GM12878 (cell line): ENCODE measurements around the gene BARX2. TPM values are rescaled to one million over a fixed set of nuclear protein-coding genes. Genes with fewer than 3 reads are reported as not detected.

Source experiments
- ATAC-seq: fragments of 200-7000 bp; cut with Tn5 transposase; 3 replicates; pipeline ENCODE4 v1.9.1; 2020; ENCODE audit warnings: mild to moderate bottlenecking, moderate library complexity
- BruUV-seq: library from RNA; stranded (reverse); fragments of 400-500 nt; replicated peaks from 2 replicates; lab custom pipeline; 2021; lab: Mats Ljungman, UMichigan
- CTCF ChIA-PET: fragments of 300-600 bp; sonication (Branson Sonifier 250); formaldehyde crosslinking; extraction: SDS; loops from one replicate; lab custom pipeline; 2021; ENCODE audit warnings: inconsistent platforms; lab: Yijun Ruan, JAX
- POLR2A ChIA-PET: fragments of 350-600 bp; formaldehyde crosslinking; extraction: SDS; loops from one replicate; lab custom pipeline; 2021; ENCODE audit warnings: inconsistent platforms; lab: Charles Lee
- RAD21 ChIA-PET: fragments of 300-600 bp; sonication (Branson Sonifier 250); formaldehyde crosslinking; loops from one replicate; lab custom pipeline; 2023; ENCODE audit warnings: antibody characterized with exemption; ENCODE audit not compliant: unreplicated experiment; lab: Charles Lee
- SMC1A ChIA-PET: fragments of 300-600 bp; sonication (Branson Sonifier 250); formaldehyde crosslinking; loops from one replicate; lab custom pipeline; 2023; ENCODE audit not compliant: unreplicated experiment, uncharacterized antibody; lab: Charles Lee
- DNase-seq: peaks from one replicate; pipeline ENCODE4 v3.0.0-alpha.2; 2011; ENCODE audit warnings: low read depth, low spot score
- FAIRE-seq: peaks from 3 replicates; lab custom pipeline; 2011; peaks lifted over from hg19 to GRCh38; lab: Jason Lieb, UNC
- H2AFZ ChIP-seq: 2 replicates; pipeline ENCODE4 v1.6.0; 2011; ENCODE audit warnings: low read depth, low read length, control low read depth; ENCODE audit not compliant: control insufficient read depth
- H3K27ac ChIP-seq: 2 replicates; pipeline ENCODE4 v1.5.1; 2011; ENCODE audit warnings: control low read depth; ENCODE audit not compliant: control insufficient read depth, insufficient read depth
- H3K27me3 ChIP-seq, 2 experiments: replicated peaks in 1 of 2; 2 replicates each; pipeline versions ENCODE4 v1.6.0 to v1.6.1; 2011; ENCODE audit warnings: low read length in 1 of 2; ENCODE audit not compliant: control insufficient read depth in 2 of 2, insufficient read depth in 2 of 2
- H3K36me3 ChIP-seq, 2 experiments: 2 replicates each; pipeline ENCODE4 v1.5.1; 2011; ENCODE audit warnings: low read length in 1 of 2; ENCODE audit not compliant: control insufficient read depth in 2 of 2, insufficient read depth in 2 of 2
- H3K4me1 ChIP-seq: 2 replicates; pipeline ENCODE4 v1.6.1; 2011; ENCODE audit warnings: mild to moderate bottlenecking, low read length, moderate library complexity, mixed read lengths; ENCODE audit not compliant: control insufficient read depth, insufficient read depth
- H3K4me2 ChIP-seq: 2 replicates; pipeline ENCODE4 v1.6.0; 2011; ENCODE audit warnings: control low read depth; ENCODE audit not compliant: control insufficient read depth, insufficient read depth
- H3K4me3 ChIP-seq: fragments of 200-600 bp; sonication (generic); 2 replicates; pipeline ENCODE4 v1.5.1; 2016
- H3K79me2 ChIP-seq: 2 replicates; pipeline ENCODE4 v1.6.0; 2011; ENCODE audit warnings: low read length; ENCODE audit not compliant: control insufficient read depth, insufficient read depth
- H3K9ac ChIP-seq: 2 replicates; pipeline ENCODE4 v1.8.0; 2011; ENCODE audit warnings: low read length, control low read depth, mixed read lengths; ENCODE audit not compliant: control insufficient read depth, insufficient read depth
- H3K9me3 ChIP-seq: replicated peaks from 3 replicates; pipeline ENCODE4 v1.5.1; 2011; ENCODE audit warnings: mild to moderate bottlenecking, low read length; ENCODE audit not compliant: control insufficient read depth, insufficient read depth
- H4K20me1 ChIP-seq: 2 replicates; pipeline ENCODE4 v1.6.0; 2011; ENCODE audit not compliant: control insufficient read depth, insufficient read depth
- FOXK2 ChIP-seq: fragments of 450-650 bp; IDR thresholded peaks from 2 replicates; pipeline ENCODE4 v1.6.1; 2017; ENCODE audit warnings: mild to moderate bottlenecking, moderate library complexity
- JUND ChIP-seq: IDR thresholded peaks from 2 replicates; pipeline ENCODE4 v1.6.1; 2012; ENCODE audit warnings: low read depth, mild to moderate bottlenecking, low read length, improper control_type of control experiment, moderate library complexity
- KDM1A ChIP-seq: fragments of 200-600 bp; sonication (generic); IDR thresholded peaks from 2 replicates; pipeline ENCODE4 v1.6.1; 2016; ENCODE audit warnings: borderline replicate concordance
- LARP7 ChIP-seq: fragments of 450-650 bp; IDR thresholded peaks from 2 replicates; pipeline ENCODE4 v1.6.1; 2017; ENCODE audit warnings: mild to moderate bottlenecking
- MYC ChIP-seq: IDR thresholded peaks from 2 replicates; pipeline ENCODE4 v1.6.1; 2011; ENCODE audit warnings: mild to moderate bottlenecking, low read length, moderate library complexity, inconsistent platforms; ENCODE audit not compliant: insufficient read depth, insufficient replicate concordance, insufficient read length, severe bottlenecking
- PML ChIP-seq: IDR thresholded peaks from 2 replicates; pipeline ENCODE4 v1.6.1; 2012; ENCODE audit warnings: low read length, inconsistent platforms
- RAD51 ChIP-seq: fragments of 450-650 bp; IDR thresholded peaks from 2 replicates; pipeline ENCODE4 v1.6.1; 2016; ENCODE audit warnings: moderate library complexity, mild to moderate bottlenecking, inconsistent platforms
- SMAD1 ChIP-seq: fragments of 450-650 bp; IDR thresholded peaks from 2 replicates; pipeline ENCODE4 v1.6.1; 2018; ENCODE audit warnings: mild to moderate bottlenecking, low read depth; ENCODE audit not compliant: partially characterized antibody
- STAT1 ChIP-seq: fragments of 450-650 bp; conservative IDR thresholded peaks from 2 replicates; pipeline ENCODE4 v1.6.1; 2014; ENCODE audit warnings: antibody characterized with exemption, mild to moderate bottlenecking
- SUPT20H ChIP-seq: IDR thresholded peaks from 2 replicates; pipeline ENCODE4 v1.6.1; 2011; ENCODE audit warnings: low read depth, mild to moderate bottlenecking, low read length, moderate library complexity, borderline replicate concordance; ENCODE audit not compliant: control insufficient read depth
- TBL1XR1 ChIP-seq: IDR thresholded peaks from 2 replicates; pipeline ENCODE4 v1.6.1; 2012; ENCODE audit warnings: low read depth, low read length, improper control_type of control experiment
- ZNF24 ChIP-seq: fragments of 450-650 bp; IDR thresholded peaks from 2 replicates; pipeline ENCODE4 v1.6.1; 2017; ENCODE audit warnings: antibody characterized with exemption, mild to moderate bottlenecking
- WGBS: methylation state at CpG from one replicate; pipeline ENCODE4 v1.1.6; 2016; ENCODE audit warnings: low lambda C conversion rate; ENCODE audit not compliant: insufficient replicate concordance, insufficient coverage; ENCODE audit errors: missing lambda C conversion rate; 5-methylcytosine and 5-hydroxymethylcytosine counted together
- in situ Hi-C: fragments of 300-500 bp; cut with MboI; formaldehyde crosslinking; loops from 9 replicates; pipeline ENCODE4 v1.14.3; 2018; ENCODE audit warnings: mixed read lengths
- intact Hi-C: fragments of 100-400 bp; cut with micrococcal nuclease; formaldehyde crosslinking; loops from one replicate; pipeline ENCODE4 v1.14.2; 2022; ENCODE audit not compliant: unreplicated experiment
- polyA plus RNA-seq, 11 experiments: library from polyadenylated mRNA; depleted of rRNA in 4 of 11; unstranded in 6 of 11; stranded (reverse) in 5 of 11; fragments of >200 nt; fragmentation: Nextera tagmentation in 4 of 11; fragmentation: Illumina TruSeq in 1 of 11; extraction: Ambion mirVana in 4 of 11; extraction: Trizol in 1 of 11; gene quantifications; 1 replicate in 1 of 11; 2 replicates in 10 of 11; pipeline versions ENCODE4 v1.2.1 to v1.2.3, GENCODE V29; 2011 to 2016; ENCODE audit warnings: inconsistent platforms in 2 of 11, missing spikeins in 2 of 11, low read depth in 1 of 11
- total RNA-seq, 4 experiments: library from RNA; depleted of rRNA in 3 of 4; stranded (reverse); fragments of >200 nt in 3 of 4; fragmentation: Illumina TruSeq in 1 of 4; extraction: Trizol in 1 of 4; gene quantifications; 2 replicates each; pipeline versions ENCODE4 v1.2.1 to v1.2.3, GENCODE V29; 2013 to 2021
- TF ChIP-seq, protein P1 (sequence below): fragments of 450-650 bp; IDR thresholded peaks from 2 replicates; pipeline ENCODE4 v1.6.1; 2017; ENCODE audit warnings: mild to moderate bottlenecking, moderate library complexity
- TF ChIP-seq, protein P2 (sequence below): fragments of 450-650 bp; IDR thresholded peaks from 2 replicates; pipeline ENCODE4 v1.6.1; 2018; ENCODE audit warnings: mild to moderate bottlenecking, low read depth, moderate library complexity; ENCODE audit not compliant: partially characterized antibody
- TF ChIP-seq, protein P3 (sequence below): IDR thresholded peaks from 2 replicates; pipeline ENCODE4 v1.6.1; 2012; ENCODE audit warnings: low read length, inconsistent platforms

BARX2 gene
- total and polyA plus RNA-seq, 10 of the 15 experiments (the other 5 are each of a cell fraction or from before 2014, with no cell fraction given) = 0.07 to 0.84 TPM; not detected in 8

- no peak overlapping the region for H3K4me2 ChIP-seq
- POLR2A ChIA-PET = no interaction called here
- BruUV-seq = no TSS peak
- H3K4me3 ChIP-seq = no peak overlapping the region
- H3K4me1 ChIP-seq = no peaks in the 10 kb centered on the region
- H3K9ac ChIP-seq = no peak overlapping the region
- no peaks in the 10 kb centered on the region for H3K27me3 ChIP-seq
- intact Hi-C loops (no loop called here), in situ Hi-C loops (no loop called here)
- DNase-seq (no peak), FAIRE-seq (no peak), ATAC-seq (peak; percentile 32; the same call in 2 of the 3 replicates)
- no peak overlapping the region for H2AFZ ChIP-seq
- SMC1A ChIA-PET = interaction anchor here (0.8 kb wide), 1 partner anchor 19 kb away, joined by 3 read pairs; no protein-coding TSS in a partner anchor
- H3K27ac ChIP-seq = no peak overlapping the region
- CTCF ChIA-PET = no interaction called here
- WGBS = 3% methylated on average over 7 of the region's 7 CpGs
- H3K36me3 ChIP-seq = no peaks in the 10 kb centered on the region
- RAD21 ChIA-PET = no interaction called here
- no peaks in the 10 kb centered on the region for H3K79me2 ChIP-seq
- no peaks in the 10 kb centered on the region for H4K20me1 ChIP-seq
- H3K9me3 ChIP-seq = no peaks in the 10 kb centered on the region
- TF ChIP-seq SMAD1 (no peak), KDM1A (no peak), STAT1 (no peak), PML (no peak), SUPT20H (no peak), JUND (no peak), TBL1XR1 (no peak), MYC (no peak), LARP7 (no peak), RAD51 (no peak), FOXK2 (no peak), ZNF24 (no peak)
- TF ChIP-seq, protein P1, sequence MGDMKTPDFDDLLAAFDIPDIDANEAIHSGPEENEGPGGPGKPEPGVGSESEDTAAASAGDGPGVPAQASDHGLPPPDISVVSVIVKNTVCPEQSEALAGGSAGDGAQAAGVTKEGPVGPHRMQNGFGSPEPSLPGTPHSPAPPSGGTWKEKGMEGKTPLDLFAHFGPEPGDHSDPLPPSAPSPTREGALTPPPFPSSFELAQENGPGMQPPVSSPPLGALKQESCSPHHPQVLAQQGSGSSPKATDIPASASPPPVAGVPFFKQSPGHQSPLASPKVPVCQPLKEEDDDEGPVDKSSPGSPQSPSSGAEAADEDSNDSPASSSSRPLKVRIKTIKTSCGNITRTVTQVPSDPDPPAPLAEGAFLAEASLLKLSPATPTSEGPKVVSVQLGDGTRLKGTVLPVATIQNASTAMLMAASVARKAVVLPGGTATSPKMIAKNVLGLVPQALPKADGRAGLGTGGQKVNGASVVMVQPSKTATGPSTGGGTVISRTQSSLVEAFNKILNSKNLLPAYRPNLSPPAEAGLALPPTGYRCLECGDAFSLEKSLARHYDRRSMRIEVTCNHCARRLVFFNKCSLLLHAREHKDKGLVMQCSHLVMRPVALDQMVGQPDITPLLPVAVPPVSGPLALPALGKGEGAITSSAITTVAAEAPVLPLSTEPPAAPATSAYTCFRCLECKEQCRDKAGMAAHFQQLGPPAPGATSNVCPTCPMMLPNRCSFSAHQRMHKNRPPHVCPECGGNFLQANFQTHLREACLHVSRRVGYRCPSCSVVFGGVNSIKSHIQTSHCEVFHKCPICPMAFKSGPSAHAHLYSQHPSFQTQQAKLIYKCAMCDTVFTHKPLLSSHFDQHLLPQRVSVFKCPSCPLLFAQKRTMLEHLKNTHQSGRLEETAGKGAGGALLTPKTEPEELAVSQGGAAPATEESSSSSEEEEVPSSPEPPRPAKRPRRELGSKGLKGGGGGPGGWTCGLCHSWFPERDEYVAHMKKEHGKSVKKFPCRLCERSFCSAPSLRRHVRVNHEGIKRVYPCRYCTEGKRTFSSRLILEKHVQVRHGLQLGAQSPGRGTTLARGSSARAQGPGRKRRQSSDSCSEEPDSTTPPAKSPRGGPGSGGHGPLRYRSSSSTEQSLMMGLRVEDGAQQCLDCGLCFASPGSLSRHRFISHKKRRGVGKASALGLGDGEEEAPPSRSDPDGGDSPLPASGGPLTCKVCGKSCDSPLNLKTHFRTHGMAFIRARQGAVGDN = no peak
- TF ChIP-seq, protein P2, sequence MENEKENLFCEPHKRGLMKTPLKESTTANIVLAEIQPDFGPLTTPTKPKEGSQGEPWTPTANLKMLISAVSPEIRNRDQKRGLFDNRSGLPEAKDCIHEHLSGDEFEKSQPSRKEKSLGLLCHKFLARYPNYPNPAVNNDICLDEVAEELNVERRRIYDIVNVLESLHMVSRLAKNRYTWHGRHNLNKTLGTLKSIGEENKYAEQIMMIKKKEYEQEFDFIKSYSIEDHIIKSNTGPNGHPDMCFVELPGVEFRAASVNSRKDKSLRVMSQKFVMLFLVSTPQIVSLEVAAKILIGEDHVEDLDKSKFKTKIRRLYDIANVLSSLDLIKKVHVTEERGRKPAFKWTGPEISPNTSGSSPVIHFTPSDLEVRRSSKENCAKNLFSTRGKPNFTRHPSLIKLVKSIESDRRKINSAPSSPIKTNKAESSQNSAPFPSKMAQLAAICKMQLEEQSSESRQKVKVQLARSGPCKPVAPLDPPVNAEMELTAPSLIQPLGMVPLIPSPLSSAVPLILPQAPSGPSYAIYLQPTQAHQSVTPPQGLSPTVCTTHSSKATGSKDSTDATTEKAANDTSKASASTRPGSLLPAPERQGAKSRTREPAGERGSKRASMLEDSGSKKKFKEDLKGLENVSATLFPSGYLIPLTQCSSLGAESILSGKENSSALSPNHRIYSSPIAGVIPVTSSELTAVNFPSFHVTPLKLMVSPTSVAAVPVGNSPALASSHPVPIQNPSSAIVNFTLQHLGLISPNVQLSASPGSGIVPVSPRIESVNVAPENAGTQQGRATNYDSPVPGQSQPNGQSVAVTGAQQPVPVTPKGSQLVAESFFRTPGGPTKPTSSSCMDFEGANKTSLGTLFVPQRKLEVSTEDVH = no peak
- TF ChIP-seq, protein P3, sequence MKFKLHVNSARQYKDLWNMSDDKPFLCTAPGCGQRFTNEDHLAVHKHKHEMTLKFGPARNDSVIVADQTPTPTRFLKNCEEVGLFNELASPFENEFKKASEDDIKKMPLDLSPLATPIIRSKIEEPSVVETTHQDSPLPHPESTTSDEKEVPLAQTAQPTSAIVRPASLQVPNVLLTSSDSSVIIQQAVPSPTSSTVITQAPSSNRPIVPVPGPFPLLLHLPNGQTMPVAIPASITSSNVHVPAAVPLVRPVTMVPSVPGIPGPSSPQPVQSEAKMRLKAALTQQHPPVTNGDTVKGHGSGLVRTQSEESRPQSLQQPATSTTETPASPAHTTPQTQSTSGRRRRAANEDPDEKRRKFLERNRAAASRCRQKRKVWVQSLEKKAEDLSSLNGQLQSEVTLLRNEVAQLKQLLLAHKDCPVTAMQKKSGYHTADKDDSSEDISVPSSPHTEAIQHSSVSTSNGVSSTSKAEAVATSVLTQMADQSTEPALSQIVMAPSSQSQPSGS = no peak
Observed at GRCh38 chr11:129447654-129448239, 72.1 kb downstream of the BARX2 start.
